GM12873 (cell line): ENCODE measurements around the gene BRPF3.

Source experiments
- TF ChIP-seq, protein P1 (sequence below): IDR thresholded peaks from 2 replicates; pipeline ENCODE4 v1.5.1; 2012; ENCODE audit warnings: low read depth, mild to moderate bottlenecking, moderate library complexity, low read length, control low read depth; ENCODE audit not compliant: insufficient read depth; ENCODE audit errors: missing control alignments

The BRPF3 gene

DNA sequence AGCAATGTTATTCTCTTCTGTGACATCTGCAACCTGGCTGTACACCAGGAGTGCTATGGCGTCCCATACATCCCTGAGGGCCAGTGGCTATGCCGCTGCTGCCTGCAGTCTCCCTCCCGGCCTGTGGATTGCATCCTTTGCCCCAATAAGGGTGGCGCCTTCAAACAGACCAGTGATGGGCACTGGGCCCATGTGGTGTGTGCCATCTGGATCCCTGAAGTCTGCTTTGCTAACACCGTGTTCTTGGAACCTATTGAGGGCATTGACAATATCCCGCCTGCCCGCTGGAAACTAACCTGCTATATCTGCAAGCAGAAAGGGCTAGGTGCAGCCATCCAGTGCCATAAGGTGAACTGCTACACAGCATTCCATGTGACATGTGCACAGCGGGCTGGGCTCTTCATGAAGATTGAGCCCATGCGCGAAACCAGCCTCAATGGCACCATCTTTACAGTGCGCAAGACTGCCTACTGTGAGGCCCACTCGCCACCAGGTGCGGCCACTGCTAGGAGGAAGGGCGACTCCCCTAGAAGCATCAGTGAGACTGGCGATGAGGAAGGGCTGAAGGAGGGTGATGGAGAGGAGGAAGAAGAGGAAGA lies 4.6 kb downstream of the BRPF3 start:
- TF ChIP-seq, protein P1, sequence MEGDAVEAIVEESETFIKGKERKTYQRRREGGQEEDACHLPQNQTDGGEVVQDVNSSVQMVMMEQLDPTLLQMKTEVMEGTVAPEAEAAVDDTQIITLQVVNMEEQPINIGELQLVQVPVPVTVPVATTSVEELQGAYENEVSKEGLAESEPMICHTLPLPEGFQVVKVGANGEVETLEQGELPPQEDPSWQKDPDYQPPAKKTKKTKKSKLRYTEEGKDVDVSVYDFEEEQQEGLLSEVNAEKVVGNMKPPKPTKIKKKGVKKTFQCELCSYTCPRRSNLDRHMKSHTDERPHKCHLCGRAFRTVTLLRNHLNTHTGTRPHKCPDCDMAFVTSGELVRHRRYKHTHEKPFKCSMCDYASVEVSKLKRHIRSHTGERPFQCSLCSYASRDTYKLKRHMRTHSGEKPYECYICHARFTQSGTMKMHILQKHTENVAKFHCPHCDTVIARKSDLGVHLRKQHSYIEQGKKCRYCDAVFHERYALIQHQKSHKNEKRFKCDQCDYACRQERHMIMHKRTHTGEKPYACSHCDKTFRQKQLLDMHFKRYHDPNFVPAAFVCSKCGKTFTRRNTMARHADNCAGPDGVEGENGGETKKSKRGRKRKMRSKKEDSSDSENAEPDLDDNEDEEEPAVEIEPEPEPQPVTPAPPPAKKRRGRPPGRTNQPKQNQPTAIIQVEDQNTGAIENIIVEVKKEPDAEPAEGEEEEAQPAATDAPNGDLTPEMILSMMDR, result no peak

DNA sequence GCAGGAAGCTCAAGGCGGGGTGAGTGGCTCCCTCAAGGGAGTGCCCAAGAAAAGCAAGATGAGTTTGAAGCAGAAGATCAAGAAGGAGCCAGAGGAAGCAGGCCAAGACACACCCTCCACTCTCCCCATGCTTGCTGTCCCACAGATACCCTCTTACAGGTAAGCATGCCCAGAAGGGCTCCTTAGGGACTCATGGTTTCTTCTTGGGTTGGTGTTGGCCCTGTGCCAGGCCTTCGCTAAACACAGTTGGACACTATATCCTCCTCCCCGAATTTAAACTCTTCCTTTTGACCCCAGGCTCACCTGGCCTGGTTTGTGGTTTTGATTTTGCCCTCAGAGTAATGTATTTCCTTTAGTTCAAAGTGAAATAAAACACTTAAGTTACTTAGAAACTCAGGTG lies 5.1 kb downstream of the BRPF3 start:
- TF ChIP-seq, protein P1, result no peak

GRCh38 chr6:36202101-36202500 lies 5.6 kb downstream of the BRPF3 start:
- TF ChIP-seq, protein P1, result no peak

GRCh38 chr6:36204068-36204753 lies 7.7 kb downstream of the BRPF3 start:
- TF ChIP-seq, protein P1, result no peak

DNA sequence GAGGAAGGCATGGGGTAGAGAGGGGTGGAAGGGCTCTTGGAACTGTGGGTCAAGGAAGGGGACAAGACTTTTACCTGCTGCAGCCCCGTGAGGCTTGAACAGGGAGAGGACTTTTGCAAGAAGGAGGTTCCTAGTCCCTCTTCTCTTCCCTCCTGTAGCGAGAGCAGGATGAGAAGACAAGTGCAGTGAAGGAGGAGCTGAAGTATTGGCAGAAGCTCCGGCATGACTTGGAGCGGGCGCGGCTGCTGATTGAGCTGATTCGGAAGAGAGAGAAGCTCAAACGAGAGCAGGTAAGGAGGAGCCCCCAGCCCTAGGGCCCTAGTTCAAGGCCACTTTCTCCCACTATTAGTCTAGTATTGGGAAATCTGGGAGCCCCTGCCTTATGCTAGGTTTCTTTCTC lies 10.6 kb downstream of the BRPF3 start:
- TF ChIP-seq, protein P1, result no peak

DNA sequence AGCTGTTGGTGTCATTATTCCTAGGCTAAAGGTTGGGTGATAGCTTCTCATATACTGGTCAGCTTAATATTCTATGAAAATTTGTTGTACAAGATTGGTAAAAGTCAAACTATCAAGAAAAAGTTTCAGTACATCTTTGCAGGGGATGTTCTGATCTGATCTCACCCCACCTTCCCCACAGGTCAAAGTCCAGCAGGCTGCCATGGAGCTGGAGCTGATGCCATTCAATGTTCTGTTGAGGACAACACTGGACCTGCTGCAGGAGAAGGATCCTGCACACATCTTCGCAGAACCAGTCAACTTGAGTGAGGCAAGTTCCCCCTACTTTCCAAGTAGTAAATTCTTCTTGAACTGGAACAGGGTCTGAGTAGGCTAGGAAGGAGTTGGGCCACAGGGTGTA lies 13.1 kb downstream of the BRPF3 start:
- TF ChIP-seq, protein P1, result no peak

GRCh38 chr6:36210182-36210581 lies 13.6 kb downstream of the BRPF3 start:
- TF ChIP-seq, protein P1, result no peak
